ENCODE results near the gene ARID1B.

DNA sequence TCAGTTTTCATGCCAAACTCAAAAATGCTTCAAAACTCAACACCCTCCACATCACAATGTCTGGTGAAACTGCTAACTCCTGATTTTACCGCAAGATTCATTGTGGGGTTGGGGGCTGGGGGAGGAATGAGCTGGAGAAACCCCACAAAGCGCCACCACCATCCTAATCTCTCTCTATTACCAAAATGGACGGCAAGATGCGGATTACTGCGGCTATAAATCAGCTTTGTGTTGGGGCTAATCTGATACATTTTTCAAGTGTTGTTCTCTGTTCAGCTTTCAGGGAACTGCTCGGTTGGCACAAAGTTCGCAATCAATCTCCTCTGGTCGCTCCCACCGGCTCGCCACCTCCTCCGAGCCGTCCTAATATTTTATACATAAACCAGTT is 462.5 kb downstream of the ARID1B start:
- TF ChIP-seq, protein P1, sequence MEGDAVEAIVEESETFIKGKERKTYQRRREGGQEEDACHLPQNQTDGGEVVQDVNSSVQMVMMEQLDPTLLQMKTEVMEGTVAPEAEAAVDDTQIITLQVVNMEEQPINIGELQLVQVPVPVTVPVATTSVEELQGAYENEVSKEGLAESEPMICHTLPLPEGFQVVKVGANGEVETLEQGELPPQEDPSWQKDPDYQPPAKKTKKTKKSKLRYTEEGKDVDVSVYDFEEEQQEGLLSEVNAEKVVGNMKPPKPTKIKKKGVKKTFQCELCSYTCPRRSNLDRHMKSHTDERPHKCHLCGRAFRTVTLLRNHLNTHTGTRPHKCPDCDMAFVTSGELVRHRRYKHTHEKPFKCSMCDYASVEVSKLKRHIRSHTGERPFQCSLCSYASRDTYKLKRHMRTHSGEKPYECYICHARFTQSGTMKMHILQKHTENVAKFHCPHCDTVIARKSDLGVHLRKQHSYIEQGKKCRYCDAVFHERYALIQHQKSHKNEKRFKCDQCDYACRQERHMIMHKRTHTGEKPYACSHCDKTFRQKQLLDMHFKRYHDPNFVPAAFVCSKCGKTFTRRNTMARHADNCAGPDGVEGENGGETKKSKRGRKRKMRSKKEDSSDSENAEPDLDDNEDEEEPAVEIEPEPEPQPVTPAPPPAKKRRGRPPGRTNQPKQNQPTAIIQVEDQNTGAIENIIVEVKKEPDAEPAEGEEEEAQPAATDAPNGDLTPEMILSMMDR (IDR thresholded peaks at IDR 0.05; ENCODE audit: low read length) = no peak
- TF ChIP-seq EZH2 (IDR thresholded peaks at IDR 0.05; ENCODE audit: borderline replicate concordance, low read length) = no peak

Measured in OCI-LY1 (cell line).